Common myeloid progenitor, CD34-positive (primary cell): Measurements from ENCODE around the gene ETV6.

Experiments used
- CTCF ChIA-PET: fragments of 350-600 bp; sonication (Branson Sonifier 250); formaldehyde crosslinking; loops from one replicate; lab custom pipeline; 2021; ENCODE audit warnings: antibody characterized with exemption; lab: Charles Lee
- POLR2A ChIA-PET: fragments of 350-600 bp; sonication (Branson Sonifier 250); formaldehyde crosslinking; loops from one replicate; lab custom pipeline; 2021; ENCODE audit warnings: antibody characterized with exemption; lab: Charles Lee
- DNase-seq, 3 donors: peaks; one replicate each; pipeline versions ENCODE4 v3.0.0 to v3.0.0-alpha.2; 2013
- H3K27ac ChIP-seq, 2 experiments: 1 replicate in 1 of 2; 2 replicates in 1 of 2; pipeline ENCODE4 v1.7.0; 2013; ENCODE audit warnings: inconsistent platforms in 2 of 2, low read length in 2 of 2, mild to moderate bottlenecking in 2 of 2, low read depth in 1 of 2, moderate library complexity in 1 of 2; ENCODE audit not compliant: severe bottlenecking in 2 of 2, insufficient read depth in 1 of 2, poor library complexity in 1 of 2
- H3K27me3 ChIP-seq, 5 experiments: replicated peaks in 2 of 5; 1 replicate in 3 of 5; 2 replicates in 2 of 5; pipeline versions ENCODE4 v1.6.1 to v1.7.0; 2013; ENCODE audit warnings: low read length in 4 of 5, mild to moderate bottlenecking in 2 of 5, moderate library complexity in 2 of 5, inconsistent platforms in 1 of 5; ENCODE audit not compliant: insufficient read depth in 5 of 5, control insufficient read depth in 4 of 5
- H3K36me3 ChIP-seq, 4 experiments: 1 replicate in 2 of 4; 2 replicates in 2 of 4; pipeline versions ENCODE4 v1.6.1 to v1.7.0; 2013; ENCODE audit warnings: low read length in 3 of 4, control low read depth in 1 of 4, mild to moderate bottlenecking in 1 of 4; ENCODE audit not compliant: control insufficient read depth in 4 of 4, insufficient read depth in 4 of 4
- H3K4me1 ChIP-seq, 4 experiments: 1 replicate in 3 of 4; 2 replicates in 1 of 4; pipeline versions ENCODE4 v1.6.1 to v1.7.1; 2013; ENCODE audit warnings: low read length in 3 of 4, mild to moderate bottlenecking in 3 of 4, control low read depth in 1 of 4, inconsistent platforms in 1 of 4, moderate library complexity in 1 of 4; ENCODE audit not compliant: control insufficient read depth in 4 of 4, insufficient read depth in 4 of 4; ENCODE audit errors: control extremely low read depth in 1 of 4
- H3K4me3 ChIP-seq, 7 experiments: 1 replicate in 4 of 7; 2 replicates in 3 of 7; pipeline versions ENCODE4 v1.5.1 to v1.7.0; 2013; ENCODE audit warnings: mild to moderate bottlenecking in 7 of 7, low read length in 6 of 7, moderate library complexity in 6 of 7, inconsistent platforms in 2 of 7, low read depth in 2 of 7, control low read depth in 1 of 7; ENCODE audit not compliant: insufficient read depth in 4 of 7, control insufficient read depth in 1 of 7; ENCODE audit errors: extremely low read depth in 1 of 7
- H3K9me3 ChIP-seq, 5 experiments: 1 replicate in 4 of 5; 2 replicates in 1 of 5; pipeline versions ENCODE4 v1.6.1 to v1.7.1; 2013; ENCODE audit warnings: low read length in 4 of 5, mild to moderate bottlenecking in 2 of 5, inconsistent platforms in 1 of 5, low read depth in 1 of 5, moderate library complexity in 1 of 5; ENCODE audit not compliant: control insufficient read depth in 4 of 5, insufficient read depth in 2 of 5; ENCODE audit errors: control extremely low read depth in 1 of 5
- WGBS: methylation state at CpG from one replicate; pipeline ENCODE4 v1.1.5; 2013; ENCODE audit not compliant: insufficient coverage; 5-methylcytosine and 5-hydroxymethylcytosine counted together

Gene ETV6

GRCh38 chr12:11877102-11877826 lies 227.8 kb downstream of the ETV6 start:
- peaks cover 12 to 71% (median 42%) of the 10 kb centered on the region in 4 experiments for H3K36me3 ChIP-seq
- peak overlapping the region; percentile 18 to 60 for H3K27ac ChIP-seq
- H3K9me3 ChIP-seq, result no peaks in the 10 kb centered on the region
- peak overlapping the region in 2 of 7 experiments; percentile 31 to 53 for H3K4me3 ChIP-seq
- ChIA-PET CTCF (interaction anchor here (1.5 to 1.6 kb wide), 2 partner anchors 10 to 13 kb away, joined by 3 to 7 read pairs; no protein-coding TSS in a partner anchor), POLR2A (interaction anchor here (0.6 kb wide), 1 partner anchor 84 kb away, joined by 3 read pairs; no protein-coding TSS in a partner anchor)
- 45% methylated on average over 4 of the region's 7 CpGs for WGBS
- H3K4me1 ChIP-seq, result peaks cover 27 to 84% (median 57%) of the 10 kb centered on the region in 4 experiments
- no peak for DNase-seq
- H3K27me3 ChIP-seq, result no peaks in the 10 kb centered on the region

GRCh38 chr12:11877869-11878780 lies 228.7 kb downstream of the ETV6 start:
- H3K36me3 ChIP-seq, result peaks cover 7 to 72% (median 43%) of the 10 kb centered on the region in 4 experiments
- H3K4me3 ChIP-seq, result peak overlapping the region in 2 of 7 experiments; percentile 24 to 53
- WGBS, result 78% methylated on average over 11 of the region's 14 CpGs
- no peaks in the 10 kb centered on the region for H3K27me3 ChIP-seq
- H3K9me3 ChIP-seq, result no peaks in the 10 kb centered on the region
- ChIA-PET POLR2A (no interaction called here), CTCF (interaction anchor here (0.8 to 1.6 kb wide), 2 partner anchors 12 to 323 kb away, joined by 3 to 7 read pairs; no protein-coding TSS in a partner anchor)
- H3K27ac ChIP-seq, result peak overlapping the region; percentile 4 to 60
- H3K4me1 ChIP-seq, result peaks cover 27 to 82% (median 60%) of the 10 kb centered on the region in 4 experiments
- DNase-seq, result no peak

GRCh38 chr12:11879306-11879705 lies 229.8 kb downstream of the ETV6 start:
- H3K9me3 ChIP-seq, result no peaks in the 10 kb centered on the region
- ChIA-PET POLR2A (no interaction called here), CTCF (interaction anchor here (1.7 kb wide), 1 partner anchor 10 kb away, joined by 4 read pairs; no protein-coding TSS in a partner anchor)
- H3K27ac ChIP-seq, result peak overlapping the region; percentile 47 to 56
- H3K36me3 ChIP-seq, result peaks cover 10 to 80% (median 50%) of the 10 kb centered on the region in 4 experiments
- H3K4me1 ChIP-seq, result peaks cover 31 to 83% (median 67%) of the 10 kb centered on the region in 4 experiments
- no peaks in the 10 kb centered on the region for H3K27me3 ChIP-seq
- H3K4me3 ChIP-seq, result peak overlapping the region in 1 of 7 experiments; percentile 24
- no CpG with 5 or more reads among the region's 4 CpGs for WGBS
- DNase-seq, result no peak

- Histone ChIP-seq H3K4me3 (peak overlapping the region in 2 of 7 experiments; percentile 12 to 28), H3K27me3 (no peaks in the 10 kb centered on the region), H3K36me3 (peaks cover 11 to 87% (median 58%) of the 10 kb centered on the region in 4 experiments), H3K4me1 (peaks cover 26 to 87% (median 72%) of the 10 kb centered on the region in 4 experiments), H3K9me3 (no peaks in the 10 kb centered on the region), H3K27ac (peak overlapping the region in 1 of 2 experiments; percentile 47)
- peak; percentile 19 to 81 (median 74) for DNase-seq
- ChIA-PET POLR2A (interaction anchor here (0.8 kb wide), 1 partner anchor 24 kb away, joined by 3 read pairs; no protein-coding TSS in a partner anchor), CTCF (interaction anchor here (1.7 kb wide), 1 partner anchor 9 kb away, joined by 4 read pairs; no protein-coding TSS in a partner anchor)
- WGBS, result 18% methylated on average over 3 of the region's 7 CpGs
Observed at GRCh38 chr12:11880381-11880780, 230.9 kb downstream of the ETV6 start.

- Histone ChIP-seq H3K27me3 (no peaks in the 10 kb centered on the region), H3K9me3 (no peaks in the 10 kb centered on the region), H3K4me3 (no peak overlapping the region), H3K4me1 (peaks cover 14 to 75% (median 59%) of the 10 kb centered on the region in 4 experiments), H3K27ac (no peak overlapping the region), H3K36me3 (peaks cover 18 to 91% (median 67%) of the 10 kb centered on the region in 4 experiments)
- 83% methylated on average over 1 of the region's 2 CpGs for WGBS
- POLR2A ChIA-PET, result no interaction called here
- CTCF ChIA-PET, result interaction anchor here (1.8 kb wide), 1 partner anchor 28 kb away, joined by 4 read pairs; no protein-coding TSS in a partner anchor
- no peak for DNase-seq
Observed at GRCh38 chr12:11881835-11882234, 232.4 kb downstream of the ETV6 start.

- Histone ChIP-seq H3K36me3 (peaks cover 20 to 93% (median 69%) of the 10 kb centered on the region in 4 experiments), H3K4me3 (no peak overlapping the region), H3K9me3 (no peaks in the 10 kb centered on the region), H3K27ac (no peak overlapping the region), H3K27me3 (no peaks in the 10 kb centered on the region), H3K4me1 (peaks cover 12 to 69% (median 53%) of the 10 kb centered on the region in 4 experiments)
- ChIA-PET POLR2A (no interaction called here), CTCF (interaction anchor here (1.8 kb wide), 1 partner anchor 28 kb away, joined by 4 read pairs; no protein-coding TSS in a partner anchor)
- 88% methylated on average over 3 of the region's 8 CpGs for WGBS
- DNase-seq, result no peak
Observed at GRCh38 chr12:11882301-11883019, 233.0 kb downstream of the ETV6 start.
